ENCODE measurements around the gene COL6A5.

GRCh38 chr3:130506031-130506430 is 160.6 kb downstream of the COL6A5 start:
- no peak for TF ChIP-seq CTCF (IDR thresholded peaks at IDR 0.05)
- no peak for TF ChIP-seq MAX (IDR thresholded peaks at IDR 0.05; ENCODE audit: low read depth)
- TF ChIP-seq EP300 (IDR thresholded peaks at IDR 0.05; ENCODE audit: borderline replicate concordance in 1 of 2, low read depth in 1 of 2, low read length in 1 of 2) = no peak
- TF ChIP-seq MEF2A (IDR thresholded peaks at IDR 0.05; ENCODE audit: borderline replicate concordance, low read depth) = no peak
- no peak for TF ChIP-seq RCOR1 (IDR thresholded peaks at IDR 0.05; ENCODE audit: low read length)
- TF ChIP-seq EZH2phosphoT487 (IDR thresholded peaks at IDR 0.05; ENCODE audit: borderline replicate concordance, low read depth) = no peak
- no peak for TF ChIP-seq USF2 (IDR thresholded peaks at IDR 0.05; ENCODE audit: borderline replicate concordance, low read depth, low read length)
- TF ChIP-seq RFX5 (IDR thresholded peaks at IDR 0.05; ENCODE audit: low read length) = no peak

All from SK-N-SH (cell line).